Measurements from ENCODE around the gene MBD6. TPM values are rescaled to one million over a fixed set of nuclear protein-coding genes. Genes with fewer than 3 reads are reported as not detected.

The MBD6 gene
- total and polyA plus RNA-seq, 2 of the 13 experiments (the other 11 are each of a cell fraction or from before 2014, with no cell fraction given): 4.1 to 5.9 TPM

DNA sequence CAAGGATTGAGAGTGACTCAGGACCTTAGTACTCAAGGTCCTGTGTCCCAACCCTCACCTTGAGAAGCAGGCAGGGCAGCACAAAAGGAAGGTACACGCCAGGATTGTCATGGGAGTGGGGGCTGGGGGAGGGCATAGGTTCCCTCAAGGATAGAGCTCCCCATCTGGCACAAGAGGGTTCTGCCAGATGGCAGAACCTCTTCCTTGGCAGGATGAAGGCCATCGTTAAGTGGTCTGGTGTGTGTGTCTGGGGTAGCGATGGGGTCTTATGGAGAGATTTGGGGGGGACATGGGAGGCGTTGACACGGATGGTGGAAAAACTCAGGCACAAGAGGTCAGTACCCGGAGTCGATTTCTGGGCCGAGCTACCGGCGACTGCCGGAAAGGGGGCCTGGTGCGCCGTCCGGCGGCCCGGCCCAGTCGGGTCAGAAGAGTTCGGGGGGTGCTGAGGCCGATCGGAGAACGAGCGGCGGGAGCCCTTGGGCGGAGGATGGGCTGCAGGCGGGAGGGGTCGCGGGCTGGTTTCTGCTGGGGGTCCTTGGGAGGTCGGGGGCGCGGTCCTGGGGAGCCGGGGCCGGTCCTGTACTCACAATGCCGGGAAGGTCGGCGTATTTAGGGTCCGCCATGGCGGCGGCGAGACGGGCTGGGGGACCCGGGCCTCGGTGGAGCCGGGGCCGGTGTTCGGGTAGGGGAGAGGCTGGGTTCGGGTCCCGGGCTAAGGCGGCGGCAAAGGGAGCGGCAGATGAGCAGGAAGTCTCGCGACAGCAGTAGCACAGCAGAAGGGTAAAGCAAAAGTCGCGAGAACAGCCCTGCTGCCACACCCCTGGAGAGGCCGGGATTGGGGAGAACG is 24.0 kb downstream of the MBD6 start, which contains the start of gene DCTN2 (continued):
- TF ChIP-seq, protein P1, sequence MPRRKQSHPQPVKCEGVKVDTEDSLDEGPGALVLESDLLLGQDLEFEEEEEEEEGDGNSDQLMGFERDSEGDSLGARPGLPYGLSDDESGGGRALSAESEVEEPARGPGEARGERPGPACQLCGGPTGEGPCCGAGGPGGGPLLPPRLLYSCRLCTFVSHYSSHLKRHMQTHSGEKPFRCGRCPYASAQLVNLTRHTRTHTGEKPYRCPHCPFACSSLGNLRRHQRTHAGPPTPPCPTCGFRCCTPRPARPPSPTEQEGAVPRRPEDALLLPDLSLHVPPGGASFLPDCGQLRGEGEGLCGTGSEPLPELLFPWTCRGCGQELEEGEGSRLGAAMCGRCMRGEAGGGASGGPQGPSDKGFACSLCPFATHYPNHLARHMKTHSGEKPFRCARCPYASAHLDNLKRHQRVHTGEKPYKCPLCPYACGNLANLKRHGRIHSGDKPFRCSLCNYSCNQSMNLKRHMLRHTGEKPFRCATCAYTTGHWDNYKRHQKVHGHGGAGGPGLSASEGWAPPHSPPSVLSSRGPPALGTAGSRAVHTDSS (CRISPR knock-in tag; conservative IDR thresholded peaks at IDR 0.05): no peak
- TF ChIP-seq ZNF253 (CRISPR knock-in tag; IDR thresholded peaks at IDR 0.05; ENCODE audit: borderline replicate concordance) (no peak), FOXJ3 (CRISPR knock-in tag; IDR thresholded peaks at IDR 0.05; ENCODE audit: borderline replicate concordance) (no peak), ZNF451 (CRISPR knock-in tag; IDR thresholded peaks at IDR 0.05) (no peak), NFIB (CRISPR knock-in tag; IDR thresholded peaks at IDR 0.05; ENCODE audit: borderline replicate concordance) (no peak), TOE1 (CRISPR knock-in tag; IDR thresholded peaks at IDR 0.05) (no peak), ZNF609 (CRISPR knock-in tag; IDR thresholded peaks at IDR 0.05; ENCODE audit: borderline replicate concordance) (no peak), ZNF12 (CRISPR knock-in tag; IDR thresholded peaks at IDR 0.05) (no peak), SNAPC2 (CRISPR knock-in tag; IDR thresholded peaks at IDR 0.05) (no peak), TEAD3 (CRISPR knock-in tag; optimal IDR thresholded peaks at IDR 0.05; ENCODE audit: borderline replicate concordance) (peak; percentile 71), SETDB1 (CRISPR knock-in tag; IDR thresholded peaks at IDR 0.05; ENCODE audit: borderline replicate concordance) (no peak), ZSCAN12 (CRISPR knock-in tag; IDR thresholded peaks at IDR 0.05) (no peak), JUND (CRISPR knock-in tag; IDR thresholded peaks at IDR 0.05) (no peak), MIER3 (CRISPR knock-in tag; IDR thresholded peaks at IDR 0.05; ENCODE audit: borderline replicate concordance) (no peak), ZNF414 (CRISPR knock-in tag; IDR thresholded peaks at IDR 0.05) (no peak), NFKB2 (CRISPR knock-in tag; IDR thresholded peaks at IDR 0.05; ENCODE audit: borderline replicate concordance) (peak; percentile 29; the same call in 1 of the 2 replicates), ZNF224 (CRISPR knock-in tag; IDR thresholded peaks at IDR 0.05) (no peak), ZSCAN30 (CRISPR knock-in tag; IDR thresholded peaks at IDR 0.05) (no peak), ZNF713 (CRISPR knock-in tag; IDR thresholded peaks at IDR 0.05) (no peak), ISL2 (CRISPR knock-in tag; IDR thresholded peaks at IDR 0.05) (no peak), ZMYM2 (CRISPR knock-in tag; IDR thresholded peaks at IDR 0.05) (no peak)
- TF ChIP-seq, protein P2, sequence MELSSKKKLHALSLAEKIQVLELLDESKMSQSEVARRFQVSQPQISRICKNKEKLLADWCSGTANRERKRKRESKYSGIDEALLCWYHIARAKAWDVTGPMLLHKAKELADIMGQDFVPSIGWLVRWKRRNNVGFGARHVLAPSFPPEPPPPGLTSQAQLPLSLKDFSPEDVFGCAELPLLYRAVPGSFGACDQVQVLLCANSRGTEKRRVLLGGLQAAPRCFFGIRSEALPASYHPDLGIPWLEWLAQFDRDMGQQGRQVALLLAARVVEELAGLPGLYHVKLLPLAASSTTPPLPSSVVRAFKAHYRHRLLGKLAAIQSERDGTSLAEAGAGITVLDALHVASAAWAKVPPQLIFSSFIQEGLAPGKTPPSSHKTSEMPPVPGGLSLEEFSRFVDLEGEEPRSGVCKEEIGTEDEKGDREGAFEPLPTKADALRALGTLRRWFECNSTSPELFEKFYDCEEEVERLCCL (CRISPR knock-in tag; IDR thresholded peaks at IDR 0.05; ENCODE audit: borderline replicate concordance): no peak

All from HepG2 (cell line).